Measurements from ENCODE around the gene CCDC73.

DNA sequence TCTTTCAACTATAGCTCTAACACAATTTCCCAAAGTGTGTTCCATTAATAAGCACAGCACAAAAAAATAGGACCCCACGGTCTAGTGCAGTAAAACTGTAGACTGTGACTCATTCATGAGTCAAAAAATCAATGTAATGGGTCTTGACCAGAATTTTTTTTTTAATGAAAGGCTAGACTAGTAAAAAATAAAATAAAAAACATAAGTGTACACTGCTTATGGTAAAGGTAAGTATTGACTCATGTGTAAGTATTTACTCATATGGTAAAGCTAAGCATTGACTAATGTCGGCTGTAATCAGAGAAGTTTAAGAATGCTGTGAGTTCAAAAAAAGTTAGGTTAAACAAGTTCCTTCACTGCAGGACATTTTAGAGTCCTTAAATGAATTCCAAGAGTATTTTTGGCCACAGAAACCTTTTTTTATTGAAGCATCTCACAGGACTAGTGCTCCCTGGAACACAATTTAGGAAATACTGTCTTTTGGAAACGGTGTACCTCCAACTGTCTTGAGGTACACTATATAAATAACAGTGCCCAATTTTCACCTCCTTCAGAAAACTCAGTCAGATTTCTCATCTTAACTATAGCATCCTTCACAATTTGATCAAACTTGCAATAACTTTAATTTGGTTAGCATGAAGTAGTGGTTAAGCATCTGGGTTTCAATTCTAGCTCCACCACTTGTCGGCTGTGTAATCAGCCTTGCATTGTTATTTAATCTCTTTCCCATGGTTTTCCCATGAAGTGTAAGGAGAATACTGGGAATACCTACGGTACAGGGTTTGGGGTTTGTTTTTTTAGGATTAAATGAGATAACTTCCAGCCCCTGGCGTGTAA is 2.1 kb downstream of the CCDC73 start:
- TF ChIP-seq, protein P1, sequence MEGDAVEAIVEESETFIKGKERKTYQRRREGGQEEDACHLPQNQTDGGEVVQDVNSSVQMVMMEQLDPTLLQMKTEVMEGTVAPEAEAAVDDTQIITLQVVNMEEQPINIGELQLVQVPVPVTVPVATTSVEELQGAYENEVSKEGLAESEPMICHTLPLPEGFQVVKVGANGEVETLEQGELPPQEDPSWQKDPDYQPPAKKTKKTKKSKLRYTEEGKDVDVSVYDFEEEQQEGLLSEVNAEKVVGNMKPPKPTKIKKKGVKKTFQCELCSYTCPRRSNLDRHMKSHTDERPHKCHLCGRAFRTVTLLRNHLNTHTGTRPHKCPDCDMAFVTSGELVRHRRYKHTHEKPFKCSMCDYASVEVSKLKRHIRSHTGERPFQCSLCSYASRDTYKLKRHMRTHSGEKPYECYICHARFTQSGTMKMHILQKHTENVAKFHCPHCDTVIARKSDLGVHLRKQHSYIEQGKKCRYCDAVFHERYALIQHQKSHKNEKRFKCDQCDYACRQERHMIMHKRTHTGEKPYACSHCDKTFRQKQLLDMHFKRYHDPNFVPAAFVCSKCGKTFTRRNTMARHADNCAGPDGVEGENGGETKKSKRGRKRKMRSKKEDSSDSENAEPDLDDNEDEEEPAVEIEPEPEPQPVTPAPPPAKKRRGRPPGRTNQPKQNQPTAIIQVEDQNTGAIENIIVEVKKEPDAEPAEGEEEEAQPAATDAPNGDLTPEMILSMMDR (IDR thresholded peaks at IDR 0.05): no peak
- no peak for TF ChIP-seq POLR2A (IDR thresholded peaks at IDR 0.05)
